GM21447 (cell line): ENCODE data around the gene PPP3CB.

Source experiments
- ATAC-seq: cut with Tn5 transposase; IDR thresholded peaks from one replicate; pipeline ENCODE4 v1.9.1; 2021; ENCODE audit not compliant: unreplicated experiment

The PPP3CB gene

GRCh38 chr10:73495884-73496674, at the start of gene PPP3CB:
Gene PPP3CB (minus strand): TSS chr10:73496024. CDS start chr10:73495889, 135 bp downstream.
- ATAC-seq: peak; percentile 49

- no peak for ATAC-seq
Observed at GRCh38 chr10:73545357-73545756, 49.5 kb upstream of the PPP3CB start.

DNA sequence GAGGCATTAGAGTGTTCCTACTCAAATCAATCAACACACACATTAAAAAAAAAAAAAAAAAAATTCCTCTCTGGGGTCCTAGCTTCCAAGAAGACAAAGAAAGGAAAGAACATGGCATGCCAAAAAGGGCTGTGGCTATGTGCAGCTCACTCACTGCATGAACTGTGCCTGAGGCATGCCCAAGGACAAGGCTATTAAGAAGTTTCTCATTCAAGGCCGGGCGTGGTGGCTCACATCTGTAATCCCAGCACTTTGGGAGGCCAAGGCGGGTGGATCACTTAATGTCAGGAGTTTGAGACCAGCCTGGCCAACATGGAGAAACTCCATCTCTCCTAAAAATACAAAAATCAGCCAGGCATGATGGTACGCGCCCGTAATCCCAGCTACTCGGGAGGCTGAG, 41.9 kb upstream of the PPP3CB start:
- ATAC-seq: no peak

GRCh38 chr10:73537288-73537687, 41.5 kb upstream of the PPP3CB start:
- ATAC-seq: no peak

DNA sequence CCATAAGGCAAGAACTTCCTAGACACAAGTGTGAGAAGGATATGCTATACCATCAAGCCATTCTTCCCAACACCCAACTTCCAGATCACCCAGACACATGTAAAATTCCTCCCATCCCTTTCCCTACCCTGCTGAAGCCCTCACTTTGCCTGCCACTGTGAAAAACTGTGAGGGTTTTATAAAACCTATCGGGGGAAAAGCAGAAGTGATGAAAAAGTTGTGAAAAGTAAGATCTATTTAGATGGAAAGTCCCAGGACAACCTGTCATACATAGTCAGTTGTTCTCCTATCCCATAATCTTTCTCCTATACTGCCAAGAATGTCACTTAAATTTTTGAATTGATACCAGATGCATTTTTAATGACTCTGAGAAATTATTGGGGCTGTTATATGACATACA, 39.0 kb upstream of the PPP3CB start:
- ATAC-seq: no peak

DNA sequence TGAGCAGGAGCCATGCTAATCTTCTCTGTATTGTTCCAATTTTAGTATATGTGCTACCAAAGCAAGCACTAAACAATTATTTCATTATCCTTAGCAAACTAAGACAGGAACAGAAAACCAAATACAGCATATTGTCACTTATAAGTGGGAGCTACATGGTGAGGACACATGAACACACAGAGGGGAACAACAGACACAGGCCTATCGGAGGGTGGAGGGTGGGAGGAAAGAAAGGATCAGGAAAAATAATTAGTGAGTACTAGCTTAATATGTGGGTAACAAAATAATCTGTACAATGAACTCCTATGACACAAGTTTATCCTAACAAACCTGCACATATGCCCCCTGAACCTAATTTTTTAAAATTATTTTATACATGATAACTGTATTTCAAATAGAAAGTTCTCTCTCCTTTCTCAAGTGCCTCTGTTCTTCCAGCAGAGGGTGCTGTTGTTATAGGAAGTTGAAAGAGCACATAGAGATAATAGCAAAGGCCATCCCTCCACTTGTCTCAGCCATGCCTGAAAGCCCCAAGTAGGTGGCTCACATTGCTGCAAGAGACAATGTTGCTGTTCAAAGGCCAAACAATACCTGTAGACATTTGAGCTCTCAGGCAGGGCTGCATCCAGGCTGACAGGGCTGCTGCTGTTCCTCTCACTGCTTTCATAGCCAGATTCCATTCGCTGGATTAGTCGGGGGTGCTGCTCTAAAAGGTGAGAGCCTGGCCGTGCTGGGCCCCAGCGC, 33.4 kb upstream of the PPP3CB start:
- ATAC-seq: peak; percentile 65

- no peak for ATAC-seq
Observed at GRCh38 chr10:73522263-73522662, 26.4 kb upstream of the PPP3CB start.

- ATAC-seq: no peak
Observed at GRCh38 chr10:73519336-73519735, 23.5 kb upstream of the PPP3CB start.

DNA sequence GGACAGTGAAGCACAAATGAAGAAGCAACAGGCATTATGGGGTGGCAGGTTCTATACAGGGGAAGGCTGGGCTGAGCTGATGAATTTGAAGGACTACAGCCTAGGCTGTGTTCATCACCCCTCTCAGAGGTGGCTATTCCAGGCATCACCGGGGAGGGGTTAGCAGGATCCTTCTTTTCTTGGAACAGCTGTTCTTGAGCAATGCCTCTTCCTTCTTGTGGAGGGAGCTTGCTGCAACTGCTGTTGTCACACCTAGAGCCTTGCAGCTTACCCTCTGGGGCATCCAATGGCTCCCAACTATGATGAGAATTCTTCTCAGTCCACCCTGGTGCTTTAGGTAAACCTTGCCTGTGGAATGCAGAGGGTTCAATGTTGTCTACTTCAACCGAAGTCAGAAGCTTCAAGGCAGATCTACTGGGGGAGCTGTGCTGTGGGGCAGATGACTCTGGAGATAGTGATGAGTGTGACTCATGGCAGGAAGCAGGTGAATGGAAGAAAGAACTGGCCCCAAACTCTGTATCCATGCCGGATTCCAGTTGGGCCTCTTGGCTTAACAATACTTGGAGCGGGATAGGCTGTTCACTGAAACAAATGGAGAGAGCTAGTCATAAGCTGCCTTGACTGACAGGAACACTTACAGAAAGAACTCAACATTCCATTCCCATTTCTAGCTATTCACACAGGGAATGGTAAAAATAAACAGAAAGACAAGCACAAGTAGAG, 21.5 kb upstream of the PPP3CB start:
- no peak for ATAC-seq

DNA sequence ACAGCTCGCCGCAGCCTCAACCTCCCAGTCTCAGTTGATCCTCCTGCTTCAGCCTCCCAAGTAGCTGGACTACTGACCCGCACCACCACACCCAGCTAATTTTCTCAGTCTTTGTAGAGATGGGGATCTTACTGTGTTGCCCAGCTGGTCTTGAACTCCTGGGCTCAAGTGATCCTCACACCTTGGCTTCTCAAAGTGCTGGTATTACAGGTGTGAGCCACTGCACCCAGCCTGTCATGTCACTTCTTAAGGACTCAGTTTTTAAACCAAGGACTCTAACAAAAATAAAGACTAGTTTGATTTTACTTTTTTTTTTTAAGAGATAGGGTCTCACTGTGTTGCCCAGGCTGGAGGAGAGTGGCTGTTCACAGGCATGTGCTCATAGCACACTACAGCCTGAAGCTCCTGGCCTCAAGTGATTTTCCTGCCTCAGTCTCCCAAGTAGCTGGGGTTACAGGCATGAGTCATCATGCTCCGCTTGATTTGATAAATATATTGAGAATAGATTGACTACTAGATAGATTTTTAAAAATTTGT, 16.5 kb upstream of the PPP3CB start:
- ATAC-seq: no peak

- ATAC-seq: no peak
Observed at GRCh38 chr10:73509695-73510094, 13.9 kb upstream of the PPP3CB start.

- ATAC-seq: no peak
Observed at GRCh38 chr10:73506491-73506890, 10.7 kb upstream of the PPP3CB start.

DNA sequence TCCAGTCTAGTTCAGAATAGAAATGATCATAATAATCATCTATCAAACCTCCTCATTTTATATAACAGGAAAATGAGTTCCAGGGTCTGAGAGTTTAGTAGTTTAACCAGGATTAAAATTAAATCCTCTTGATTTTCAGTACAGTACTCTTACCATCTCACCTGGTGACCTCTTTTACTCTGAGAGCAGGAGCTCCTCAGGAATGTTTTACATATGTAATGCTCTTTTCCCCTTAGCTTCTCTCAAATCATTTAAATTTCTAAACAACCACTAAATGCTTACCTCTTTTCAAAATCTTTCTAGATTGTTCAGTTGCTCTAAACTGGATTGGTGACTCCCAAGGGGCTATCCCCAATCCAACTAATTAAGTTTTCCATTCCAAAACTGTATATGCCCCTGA, 10.2 kb upstream of the PPP3CB start:
- no peak for ATAC-seq

DNA sequence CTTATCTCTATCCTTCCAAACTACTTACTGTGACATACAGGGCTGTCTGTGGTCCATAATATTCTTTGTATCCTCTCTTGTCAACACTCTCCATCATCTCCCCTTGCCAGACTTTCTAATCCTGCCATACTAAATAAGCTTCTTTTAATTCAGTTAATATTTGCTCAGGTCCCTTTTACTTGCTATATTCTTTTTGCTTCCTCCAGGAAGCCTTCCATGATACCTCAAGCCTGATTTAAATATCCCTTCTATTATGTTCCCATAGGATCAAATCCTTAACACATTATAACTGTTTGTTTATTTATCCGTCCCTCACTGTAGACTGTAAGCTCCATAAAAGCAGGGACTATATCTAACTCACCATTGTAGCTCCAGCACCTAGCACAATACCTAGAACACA, 7.2 kb upstream of the PPP3CB start:
- ATAC-seq: no peak

DNA sequence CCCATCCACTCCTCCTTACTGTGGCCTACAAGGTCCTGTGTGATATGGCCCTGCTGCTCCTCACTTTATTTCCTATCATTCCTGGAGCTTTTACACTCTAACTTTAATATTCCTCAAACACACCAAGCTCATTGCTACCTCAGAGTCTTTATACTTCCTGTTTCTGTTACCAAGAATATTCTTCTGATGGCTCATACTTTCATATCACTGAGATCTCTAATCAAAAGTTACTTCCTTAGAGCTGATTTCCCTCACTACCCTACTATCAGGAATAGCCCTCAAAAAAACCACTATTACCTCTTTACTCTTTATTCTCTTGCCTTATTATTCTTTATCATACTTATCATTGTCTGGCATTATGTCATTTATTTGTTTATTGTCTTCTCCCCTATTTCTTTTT, 5.8 kb upstream of the PPP3CB start:
- no peak for ATAC-seq

DNA sequence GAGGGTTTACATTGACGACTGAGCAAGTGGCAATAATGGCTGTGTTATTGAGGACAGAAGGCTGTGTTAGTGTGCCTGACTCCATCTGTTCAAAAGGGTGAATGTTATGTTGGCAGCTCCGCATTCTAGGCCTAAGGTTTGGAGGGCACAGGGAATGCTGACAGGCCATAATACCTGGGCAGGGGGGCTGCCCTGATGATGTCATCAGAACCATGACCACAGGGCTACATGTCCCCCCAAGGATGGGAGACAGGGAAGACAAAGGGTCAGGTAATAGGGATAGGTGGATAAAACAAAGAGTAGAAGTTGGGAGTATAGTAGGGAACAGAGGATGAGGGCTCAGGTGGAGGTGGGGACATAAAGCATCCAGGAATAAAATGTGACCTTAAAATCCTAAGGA, 1.8 kb upstream of the PPP3CB start:
- no peak for ATAC-seq

- ATAC-seq: peak; percentile 89
Observed at GRCh38 chr10:73495226-73495883, 469 bp downstream of the PPP3CB start.

GRCh38 chr10:73494877-73495225, 973 bp downstream of the PPP3CB start:
- no peak for ATAC-seq

DNA sequence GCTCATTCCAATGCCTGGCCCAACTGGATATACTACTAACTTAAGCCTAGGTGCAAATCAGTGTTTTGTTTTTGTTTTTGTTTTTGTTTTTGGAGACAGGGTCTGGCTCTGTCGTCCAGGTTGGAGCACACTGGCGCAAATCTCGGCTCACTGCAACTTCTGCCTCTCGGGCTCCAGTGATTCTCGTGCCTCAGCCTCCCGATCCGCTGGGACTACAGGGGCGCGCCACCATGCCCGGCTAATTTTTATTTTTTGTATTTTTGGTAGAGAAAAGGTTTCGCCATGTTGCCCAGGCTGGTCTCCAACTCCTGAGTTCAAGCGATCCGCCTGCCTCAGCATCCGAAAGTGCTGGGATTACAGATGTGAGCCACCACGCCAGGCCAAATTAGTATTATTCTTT, 1.6 kb downstream of the PPP3CB start:
- no peak for ATAC-seq

GRCh38 chr10:73493781-73494180, 2.0 kb downstream of the PPP3CB start:
- no peak for ATAC-seq

GRCh38 chr10:73486601-73487000, 9.2 kb downstream of the PPP3CB start:
- no peak for ATAC-seq
